Activated T-cell treated with anti-CD3 and anti-CD28 coated beads, Interleukin-2, amount 50 U/mL, for 48 hours (primary cell): ENCODE data around the gene ATG101.

Source experiments
- DNase-seq, 2 experiments: peaks; one replicate each; pipeline ENCODE4 v3.0.0-alpha.2; 2020

The ATG101 gene, protein sequence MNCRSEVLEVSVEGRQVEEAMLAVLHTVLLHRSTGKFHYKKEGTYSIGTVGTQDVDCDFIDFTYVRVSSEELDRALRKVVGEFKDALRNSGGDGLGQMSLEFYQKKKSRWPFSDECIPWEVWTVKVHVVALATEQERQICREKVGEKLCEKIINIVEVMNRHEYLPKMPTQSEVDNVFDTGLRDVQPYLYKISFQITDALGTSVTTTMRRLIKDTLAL

DNA sequence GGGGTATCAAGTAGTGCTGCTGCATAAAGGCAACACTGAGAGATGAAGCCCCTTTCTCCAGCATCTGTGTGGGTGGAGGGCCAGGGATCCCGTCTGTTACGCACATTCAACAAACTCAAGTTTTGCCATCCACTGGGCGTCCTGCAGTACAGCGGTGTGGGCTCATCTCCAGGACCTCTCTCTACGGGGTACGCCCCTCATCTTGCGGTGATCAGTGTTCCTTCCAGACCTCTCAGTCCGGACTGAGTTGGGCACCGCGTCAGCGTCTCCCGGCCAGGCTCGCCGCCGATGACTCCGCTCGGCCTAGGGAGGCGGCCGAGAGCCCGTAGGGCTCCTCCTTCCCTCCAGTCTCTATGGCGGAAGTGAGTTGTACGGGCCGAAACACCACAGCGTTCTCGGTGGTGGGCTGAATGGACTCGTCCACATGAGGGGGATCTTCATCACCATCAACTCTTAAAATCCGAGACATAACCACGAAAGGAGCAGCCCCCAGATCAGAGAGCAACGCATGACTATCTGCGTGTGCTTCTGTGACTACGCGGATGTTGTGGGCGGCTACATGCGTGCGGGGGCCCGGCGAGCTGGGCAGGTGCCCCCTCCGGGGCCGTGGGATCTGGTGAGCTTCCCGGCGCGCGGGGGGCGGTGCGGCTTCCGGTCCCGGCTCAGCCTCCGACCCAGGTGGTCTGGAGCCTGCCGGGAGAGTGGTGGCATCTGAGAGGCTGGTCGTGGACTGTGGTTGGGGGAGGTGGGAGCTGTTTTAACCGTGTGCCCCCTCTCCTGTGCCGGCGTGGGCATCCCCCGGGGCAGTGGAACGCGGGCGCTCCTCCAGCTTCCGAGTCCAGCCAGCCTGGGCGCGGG is at the start of gene ATG101:
TSS of gene ATG101 (plus strand) at position 652 of the 858 bp plus-strand sequence. CDS start 3,673 bp downstream, outside the sequence.
- peak; percentile 90 to 91 for DNase-seq

DNA sequence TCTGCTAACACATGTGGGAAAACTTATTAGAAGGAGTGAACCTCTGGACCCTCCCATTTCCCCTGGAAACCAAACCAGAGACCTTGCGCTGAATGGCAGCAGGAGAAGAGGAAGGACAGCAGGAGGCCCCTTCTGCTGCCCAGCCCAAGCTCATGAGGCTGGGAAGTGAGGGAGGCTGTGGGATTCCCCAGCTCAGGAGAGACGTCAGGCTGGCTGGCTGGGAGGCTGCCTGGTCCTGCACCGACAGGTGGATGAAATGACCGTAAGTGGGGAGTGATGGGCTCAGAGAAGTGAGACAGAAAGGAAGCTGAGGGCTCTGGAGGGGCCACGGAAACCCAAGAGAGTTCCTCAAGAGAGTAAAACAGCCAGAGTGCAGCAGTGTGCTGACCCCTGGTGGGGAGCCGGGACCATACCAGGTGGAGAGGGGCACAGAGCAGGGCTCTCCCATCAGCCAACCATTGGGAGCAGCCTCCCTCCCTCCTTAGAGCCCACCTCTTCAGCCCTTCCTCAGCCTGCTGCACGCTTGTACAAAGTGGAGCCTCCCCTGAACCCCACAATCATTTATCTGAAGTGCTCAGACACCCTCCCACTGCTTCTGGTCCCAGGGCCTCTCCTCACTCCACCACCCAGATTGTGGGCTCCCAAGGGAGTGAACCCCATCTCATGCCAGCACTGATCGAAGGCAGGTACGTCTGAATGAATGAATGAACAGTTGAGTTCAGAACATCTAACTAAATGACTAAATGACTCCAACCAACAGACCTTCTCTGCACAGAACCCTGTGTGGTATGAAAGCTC is 49.0 kb upstream of the ATG101 start:
- peak; percentile 72 to 78 for DNase-seq

DNA sequence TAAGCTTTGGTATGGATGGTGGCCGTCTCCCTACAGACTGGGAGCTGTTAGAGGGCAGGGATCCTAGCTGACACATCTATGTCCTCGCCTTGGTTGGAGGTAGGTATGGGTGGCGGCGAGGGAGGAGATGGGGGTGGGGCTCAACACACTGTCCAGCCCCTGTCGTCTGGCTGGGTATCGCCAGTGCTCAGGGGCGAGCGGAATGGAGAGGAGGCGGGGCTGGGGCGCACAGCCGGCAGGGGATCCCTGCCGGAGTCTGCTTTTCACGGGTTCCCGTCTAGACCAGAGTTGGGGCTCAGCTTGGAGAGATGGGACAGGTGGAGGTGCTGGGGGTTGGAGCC is 47.0 kb upstream of the ATG101 start:
- DNase-seq = no peak

DNA sequence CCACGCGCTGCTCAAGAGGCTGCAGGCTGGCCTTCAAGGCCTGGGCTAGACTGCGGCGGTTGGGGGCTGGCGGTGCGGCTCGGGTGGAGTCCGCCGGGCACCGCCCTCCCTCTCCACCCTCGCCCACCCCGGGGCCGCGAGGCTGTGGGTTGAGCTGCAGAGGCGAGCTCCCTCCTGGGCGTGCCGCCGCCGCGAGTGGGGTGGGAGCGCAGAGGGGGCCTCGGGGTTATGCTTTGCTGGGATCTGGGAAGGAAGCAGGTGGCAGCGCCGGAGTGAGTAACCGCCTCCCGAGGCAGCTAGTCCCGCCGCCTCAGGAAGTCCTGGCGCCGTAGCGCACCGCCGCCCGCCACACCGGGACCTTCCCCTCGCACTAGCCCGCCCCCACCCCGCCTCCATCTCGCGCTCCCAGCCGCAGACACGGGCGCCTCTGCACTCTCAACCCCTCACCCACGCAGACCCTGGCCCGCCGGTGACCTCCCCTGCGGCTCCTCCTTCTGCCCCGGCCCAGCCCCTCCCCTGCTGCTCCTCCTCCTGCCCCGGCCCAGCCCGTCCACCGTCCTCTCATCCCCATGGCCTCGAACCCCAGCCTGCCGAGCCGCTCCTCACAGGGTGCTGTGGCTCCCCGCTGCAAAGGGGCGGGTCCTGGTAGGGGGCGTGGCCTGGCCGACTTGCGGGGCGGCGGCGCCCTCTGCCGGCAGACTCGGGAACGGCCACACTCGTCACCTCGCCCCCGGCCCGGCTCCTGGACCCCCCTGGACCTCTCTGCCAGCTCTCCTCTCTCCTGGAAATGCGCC is 46.4 kb upstream of the ATG101 start:
- peak; percentile 96 to 97 for DNase-seq

DNA sequence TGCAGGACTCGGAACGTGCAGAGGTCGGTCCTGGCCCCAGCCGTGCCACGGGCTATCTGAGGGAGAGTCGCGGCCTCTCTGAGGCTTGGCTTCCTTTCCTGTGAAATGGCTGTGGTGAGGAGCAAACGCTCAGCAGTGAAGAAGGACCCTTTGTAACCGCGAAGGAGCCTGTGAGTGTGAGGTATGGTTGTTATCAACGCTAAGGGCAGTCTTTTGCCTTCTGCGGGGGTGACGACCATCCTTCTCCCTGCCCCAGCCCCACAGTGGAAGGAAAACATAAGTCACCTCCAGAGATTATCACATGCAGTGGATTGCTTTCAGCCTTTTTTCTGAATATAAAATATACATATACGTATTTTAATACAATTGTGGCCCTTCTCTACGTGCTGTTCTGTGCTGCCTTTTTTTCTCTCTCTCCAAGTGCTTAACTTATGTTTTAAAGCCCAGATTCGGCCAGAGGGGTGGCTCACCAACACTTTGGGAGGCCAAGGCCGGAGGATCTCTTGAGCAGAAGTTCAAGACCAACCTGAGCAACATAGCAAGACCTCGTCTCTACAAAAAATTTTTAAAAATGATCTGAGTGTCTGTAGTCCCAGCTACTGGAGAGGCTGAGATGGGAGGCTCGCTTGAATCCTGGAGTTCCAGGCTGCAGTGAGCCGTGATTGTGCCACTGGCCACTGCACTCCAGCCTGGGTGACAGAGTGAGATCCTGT is 45.6 kb upstream of the ATG101 start:
- DNase-seq = no peak

DNA sequence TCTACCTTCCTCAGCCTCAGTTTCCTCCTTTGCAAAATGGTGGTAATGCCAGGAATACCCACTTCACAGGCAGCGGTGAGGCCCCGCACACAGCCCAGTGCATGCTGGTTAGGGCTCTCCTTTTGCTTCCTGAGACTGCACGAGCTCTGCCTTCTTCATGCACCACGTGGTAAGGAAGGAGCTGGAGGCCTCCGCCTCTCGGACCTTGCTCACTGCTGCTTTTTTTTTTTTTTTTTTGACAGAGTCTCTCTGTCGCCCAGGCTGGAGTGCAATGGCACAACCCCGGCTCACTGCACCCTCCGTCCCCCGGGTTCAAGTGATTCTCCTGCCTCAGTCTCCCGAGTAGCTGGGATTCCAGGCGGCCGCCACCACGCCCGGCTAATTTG is 44.9 kb upstream of the ATG101 start:
- DNase-seq = peak; percentile 65 to 74

DNA sequence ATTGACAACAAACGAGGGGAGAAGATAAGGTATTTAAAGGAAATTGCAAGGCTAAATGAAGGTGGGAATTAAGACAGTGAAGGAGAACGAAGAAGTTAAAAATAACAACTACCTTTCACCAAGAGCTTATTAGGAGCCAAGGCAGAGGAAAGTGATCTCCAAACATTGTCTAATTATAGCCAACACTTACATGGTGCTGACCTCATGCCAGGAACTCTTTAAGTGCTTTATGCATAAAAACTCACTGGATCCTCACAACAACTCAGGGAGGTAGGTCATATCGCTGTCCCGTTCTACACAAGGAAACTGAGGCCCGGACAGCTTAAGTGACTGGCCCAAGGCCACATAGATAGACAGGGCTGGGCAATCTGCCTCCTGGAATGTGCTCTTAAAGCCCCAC is 43.5 kb upstream of the ATG101 start:
- no peak for DNase-seq

DNA sequence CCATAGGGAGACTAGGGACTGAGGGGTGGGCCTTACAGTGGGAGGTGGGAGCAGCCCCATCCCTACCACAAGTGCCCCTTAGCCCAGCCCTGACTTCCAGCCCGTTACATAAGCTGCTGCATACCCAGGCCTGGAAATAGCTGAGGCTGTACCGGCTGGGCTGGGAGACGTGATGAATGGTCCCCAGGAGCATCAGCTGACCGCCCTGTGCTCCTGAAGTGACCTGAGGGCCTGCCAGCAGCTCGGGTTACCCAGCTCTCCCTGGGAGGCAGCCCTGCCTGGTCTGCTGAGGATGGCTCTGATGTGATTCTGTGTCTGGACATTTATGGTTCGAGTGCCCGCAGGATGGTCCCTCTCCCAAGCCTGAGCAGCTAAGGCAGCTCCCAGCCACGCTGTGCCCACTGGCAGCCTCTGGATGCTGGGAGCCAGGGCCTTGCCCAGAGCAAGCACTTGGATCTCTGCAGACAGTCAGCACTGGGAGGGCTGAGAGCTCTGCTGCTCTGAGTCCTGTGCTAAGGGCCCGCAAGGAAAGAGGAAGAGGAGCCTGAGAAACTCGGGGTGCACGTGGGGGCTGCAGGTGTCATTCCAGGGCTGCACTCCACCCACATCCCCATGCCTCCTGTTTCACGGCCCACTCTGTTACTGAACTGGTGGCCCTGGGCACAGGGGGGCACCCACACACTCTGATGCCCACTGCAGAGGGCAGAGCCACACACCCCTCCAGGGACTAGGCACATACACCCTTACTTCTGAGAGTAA is 42.5 kb upstream of the ATG101 start:
- DNase-seq = no peak

DNA sequence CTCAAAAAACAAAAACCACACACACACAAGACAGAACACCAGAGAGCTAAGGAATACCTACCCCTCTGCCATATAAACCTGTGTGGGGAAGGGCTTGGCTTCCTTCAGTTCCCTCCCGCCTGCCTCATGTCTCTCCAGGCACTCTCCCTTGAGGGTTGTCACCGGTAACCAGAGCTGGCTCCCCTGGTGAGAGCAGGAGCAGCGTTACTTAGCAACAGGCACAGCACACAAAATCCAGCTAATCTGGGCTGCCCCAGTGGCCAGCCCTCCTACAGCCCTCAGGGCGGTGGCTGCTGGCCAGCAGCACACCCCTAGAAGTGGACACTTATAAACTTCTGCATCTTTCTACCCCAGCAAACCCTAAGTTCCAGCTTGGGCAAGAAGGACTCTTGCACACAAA is 40.1 kb upstream of the ATG101 start:
- no peak for DNase-seq

DNA sequence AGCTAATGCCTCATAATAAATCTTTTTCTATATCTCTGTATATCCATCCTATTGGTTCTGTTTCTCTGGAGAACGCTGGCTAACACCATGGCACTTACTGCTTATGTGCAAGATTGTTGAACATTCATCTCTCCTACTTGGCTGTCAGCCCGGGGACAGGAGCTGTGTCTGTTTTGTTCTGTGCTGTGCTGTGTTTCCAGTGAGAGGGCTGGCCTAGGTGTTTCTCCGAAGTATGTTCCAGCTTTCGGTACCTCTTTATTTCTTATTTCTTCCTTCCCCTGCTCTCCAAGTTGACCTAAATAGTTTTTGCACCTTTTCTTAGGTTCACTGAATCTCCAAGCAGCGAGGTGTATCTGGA is 37.4 kb upstream of the ATG101 start:
- no peak for DNase-seq

DNA sequence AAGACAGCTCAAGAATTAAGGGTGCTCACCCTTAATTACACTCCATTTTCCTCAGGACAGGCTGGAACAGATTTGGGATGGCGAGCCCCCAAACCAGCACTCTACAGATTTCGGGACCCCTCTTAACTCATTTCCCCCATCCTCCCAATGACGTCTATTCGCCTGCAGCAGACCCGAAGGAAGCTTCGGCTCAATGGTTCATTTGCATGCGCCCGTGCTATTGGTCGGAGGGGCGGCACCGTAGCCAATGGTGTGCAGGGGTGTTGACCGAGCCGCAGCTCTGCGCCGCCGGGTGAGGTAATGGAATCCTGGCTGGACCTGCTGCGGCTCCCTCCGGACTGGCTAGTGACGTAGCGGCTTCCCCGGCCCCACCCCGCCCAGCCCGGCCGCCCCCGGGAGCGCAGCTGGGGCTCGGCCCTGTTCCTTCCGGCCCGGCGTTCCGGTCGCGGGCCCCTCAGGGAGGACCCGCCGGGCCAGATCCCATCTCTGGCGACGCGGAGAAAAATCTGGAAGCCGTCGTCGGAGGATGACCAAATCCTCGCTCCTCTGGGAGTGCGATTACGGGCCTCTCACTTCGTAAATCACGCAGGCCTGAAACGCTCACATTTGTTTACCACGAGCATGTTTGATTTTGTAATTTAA is 36.9 kb upstream of the ATG101 start:
- DNase-seq = peak; percentile 89 to 92

DNA sequence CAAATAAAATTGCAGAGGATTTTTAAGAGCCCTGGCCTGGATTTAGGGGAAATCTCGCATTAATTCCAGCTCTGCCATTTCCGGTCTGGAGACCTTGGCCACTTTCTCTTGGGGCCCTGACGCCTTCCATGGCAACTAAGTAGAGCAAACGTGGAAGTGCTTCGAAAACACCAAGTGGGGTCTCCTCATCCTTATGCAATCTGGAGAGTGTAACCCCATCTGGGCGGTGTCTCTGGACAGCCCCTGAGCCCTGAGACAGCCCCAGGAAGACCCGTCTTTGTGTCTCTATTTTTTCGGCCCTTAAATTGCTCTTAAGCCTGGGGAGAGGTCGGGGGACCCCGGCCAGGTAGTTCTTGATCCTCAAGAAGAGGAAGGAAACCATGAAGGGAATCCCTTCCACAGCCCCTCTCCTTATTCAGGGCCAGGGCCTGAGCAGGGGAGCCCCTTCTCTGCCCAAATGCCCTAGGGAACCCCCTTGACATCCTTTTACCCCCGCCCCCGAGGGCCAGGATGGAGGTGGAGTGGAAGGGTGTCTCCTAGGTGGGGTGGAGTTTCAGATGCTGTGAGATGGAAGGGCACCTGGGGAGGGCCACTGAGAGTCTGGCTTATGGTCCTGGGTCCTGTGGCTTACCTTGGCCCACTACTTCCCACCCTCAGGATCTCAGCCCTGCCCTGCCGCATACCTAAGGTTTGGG is 36.2 kb upstream of the ATG101 start:
- no peak for DNase-seq

DNA sequence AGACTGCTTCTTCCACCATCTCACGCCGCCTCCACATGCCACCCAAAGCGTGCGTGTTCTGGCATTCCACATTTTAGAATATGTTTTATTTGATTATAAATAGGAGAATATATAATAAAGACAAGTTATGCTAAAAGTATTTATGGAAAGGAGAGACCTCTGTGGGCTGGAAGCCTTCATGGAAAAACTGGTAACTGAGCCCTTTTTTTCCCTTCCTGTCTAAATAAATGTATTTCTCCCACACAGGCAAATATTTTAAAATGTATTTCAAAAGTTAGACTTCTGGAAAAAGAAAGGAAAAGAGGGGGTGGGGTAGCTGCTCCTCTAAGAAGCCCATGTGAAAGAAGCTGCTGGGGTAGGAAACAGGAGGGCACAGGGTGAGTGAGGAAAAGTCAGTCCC is 34.6 kb upstream of the ATG101 start:
- no peak for DNase-seq

DNA sequence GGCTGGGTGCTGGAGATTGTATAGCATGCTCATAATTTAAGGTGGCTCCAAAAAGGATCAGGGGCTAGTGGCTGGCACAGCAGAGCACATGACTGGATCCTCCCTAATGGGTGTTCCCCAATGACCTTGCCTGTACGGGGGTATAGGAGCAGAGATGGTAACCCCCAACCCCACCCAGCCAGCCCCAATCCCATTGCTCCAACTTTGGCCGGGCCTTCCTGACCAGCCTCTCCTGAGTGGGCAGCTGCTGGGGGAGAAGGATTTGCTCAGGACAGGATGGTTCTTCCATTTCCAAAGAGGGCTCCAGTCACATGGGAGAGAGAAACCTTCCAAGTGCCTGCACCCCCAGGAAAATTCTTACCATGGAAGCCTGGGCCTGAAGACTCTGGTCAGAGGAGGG is 33.9 kb upstream of the ATG101 start:
- DNase-seq = no peak

DNA sequence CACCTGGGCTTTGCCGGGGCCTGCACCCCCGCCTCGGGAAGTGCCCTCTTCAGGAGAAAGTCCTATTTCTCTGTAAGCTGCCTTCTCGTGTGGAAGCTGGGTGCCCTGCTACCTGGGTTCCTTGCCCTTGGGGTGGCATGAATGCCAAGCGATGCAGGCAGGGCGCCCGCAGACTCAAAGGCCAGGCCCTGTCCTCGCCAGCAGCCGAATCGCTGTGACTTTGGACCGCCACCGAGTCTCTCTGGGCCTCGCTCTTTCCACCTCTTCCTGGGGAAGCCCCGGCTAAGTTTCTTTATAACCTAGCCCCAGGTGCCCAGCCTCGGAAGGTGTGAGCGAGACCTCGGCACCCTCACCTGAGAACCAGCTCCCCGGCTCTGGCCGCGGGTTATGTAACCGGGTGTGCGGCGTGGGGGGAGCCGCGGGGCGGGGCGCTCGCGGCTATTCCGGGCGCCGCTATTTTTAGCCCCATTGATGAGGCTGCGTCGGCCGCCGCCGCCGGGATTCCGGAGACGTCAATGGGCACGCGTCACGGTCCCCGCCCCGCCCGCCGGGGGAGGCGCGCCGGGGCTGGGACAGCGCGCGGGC is 33.1 kb upstream of the ATG101 start:
- DNase-seq = peak; percentile 76 to 82

DNA sequence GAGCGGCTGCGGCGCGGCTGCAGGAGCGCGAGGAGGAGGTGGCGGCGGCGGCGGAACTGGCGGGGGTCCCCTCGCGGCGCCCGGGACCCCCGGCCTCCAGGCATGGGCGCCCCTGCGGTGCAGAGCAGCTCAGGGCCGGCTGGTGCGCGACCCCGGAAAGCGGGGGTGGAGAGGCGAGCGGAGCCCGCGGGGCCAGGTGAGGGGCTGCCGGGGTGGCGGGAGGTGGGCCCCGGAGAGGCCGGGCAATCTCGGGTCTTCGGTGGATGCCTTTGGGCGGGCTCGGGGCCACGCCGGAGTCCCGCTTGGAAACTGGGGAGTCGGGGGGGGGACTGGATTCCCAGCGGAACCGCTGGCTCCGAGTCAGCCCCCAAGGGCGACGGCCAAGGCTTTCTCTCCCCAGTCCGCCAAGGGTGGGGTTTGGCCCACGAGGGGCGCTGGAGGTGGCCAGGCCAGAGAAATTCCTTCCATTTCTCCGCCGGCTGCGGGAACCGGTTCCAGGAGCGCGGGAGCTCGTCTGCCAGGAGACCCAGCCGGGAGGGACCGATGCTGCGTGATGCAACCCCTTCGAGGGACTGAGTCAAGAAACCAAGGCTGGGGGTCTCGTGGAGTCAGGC is 32.4 kb upstream of the ATG101 start:
- peak in 1 of 2 experiments; percentile 41 for DNase-seq

DNA sequence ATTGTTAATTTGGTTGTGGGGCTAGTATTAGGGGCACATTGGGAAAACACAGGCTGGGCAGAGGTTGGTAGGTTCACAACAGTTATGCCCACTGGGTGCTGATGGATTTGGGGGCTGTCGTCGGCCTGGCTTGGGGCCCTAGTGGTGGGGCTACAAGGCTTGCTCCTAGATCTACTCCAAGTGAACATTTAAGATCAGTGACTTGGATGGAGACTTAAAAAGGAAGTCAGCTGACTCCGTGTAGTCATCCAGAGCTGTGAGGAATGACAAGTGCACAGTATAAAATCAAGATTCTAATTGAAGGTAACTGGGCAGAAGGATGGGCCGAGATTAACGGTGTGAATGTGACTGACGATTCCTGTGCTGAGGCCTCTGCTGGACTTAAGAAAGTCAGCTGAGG is 31.3 kb upstream of the ATG101 start:
- no peak for DNase-seq

DNA sequence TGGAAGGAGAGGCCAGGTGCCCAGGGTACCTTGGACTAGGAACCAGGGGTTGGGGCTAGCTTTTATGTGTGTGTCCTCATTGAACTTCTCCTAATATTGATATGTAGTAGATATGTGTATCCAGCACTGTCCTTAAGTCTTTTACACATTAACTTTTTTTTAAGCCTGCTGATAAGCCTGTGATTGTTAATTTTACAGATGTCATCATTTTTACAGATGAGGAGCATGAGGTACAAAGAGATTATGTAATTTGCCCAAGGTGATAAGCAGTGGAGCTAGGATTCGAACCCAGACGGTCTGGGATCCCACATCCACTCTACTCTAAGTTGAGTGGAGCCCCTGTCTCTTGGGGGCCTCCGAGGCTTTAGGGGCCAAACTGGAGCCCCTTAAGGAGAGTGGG is 28.7 kb upstream of the ATG101 start:
- DNase-seq = no peak

DNA sequence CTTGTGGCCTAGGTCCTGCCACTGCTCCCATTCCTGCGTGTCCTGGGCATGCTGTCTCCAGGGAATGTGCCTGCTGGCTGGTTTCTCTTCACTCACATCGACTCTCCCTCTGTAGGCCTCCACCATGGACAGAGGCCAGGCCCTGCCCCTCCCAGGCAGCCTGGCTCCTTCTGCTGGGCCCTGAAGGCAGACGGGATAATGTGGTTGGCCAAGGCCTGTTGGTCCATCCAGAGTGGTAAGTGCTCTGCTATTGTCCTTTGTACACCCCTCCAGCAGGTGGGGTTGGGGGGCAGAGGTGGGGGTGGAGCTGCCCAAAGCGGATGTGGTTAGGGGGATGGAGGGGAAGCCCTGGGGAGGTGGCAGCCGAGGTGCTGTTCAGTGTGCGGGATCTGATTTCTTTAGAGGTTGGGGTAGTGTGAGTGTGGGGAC is 28.1 kb upstream of the ATG101 start:
- peak; percentile 43 to 49 for DNase-seq
